Neural cell (in vitro differentiated cells): ENCODE results near the gene TRPM5. TPM values are rescaled to one million over a fixed set of nuclear protein-coding genes. Genes with fewer than 3 reads are reported as not detected.

ENCODE experiments used
- H2AFZ ChIP-seq: fragments of 200-600, 300-800 bp; sonication (generic), shearing (Covaris generic); 2 replicates; pipeline ENCODE4 v1.6.0; 2014; ENCODE audit warnings: low read depth, mild to moderate bottlenecking, antibody characterized with exemption, low read length, moderate library complexity
- H3F3A ChIP-seq: fragments of 200-600 bp; shearing (Covaris generic); 2 replicates; pipeline ENCODE4 v1.6.1; 2016; ENCODE audit warnings: mild to moderate bottlenecking, moderate library complexity, mixed read lengths, antibody characterized with exemption, low read length; ENCODE audit not compliant: insufficient read depth, poor library complexity, severe bottlenecking
- H3K27ac ChIP-seq: fragments of 200-600, 300-800 bp; sonication (generic), shearing (Covaris generic); 2 replicates; pipeline ENCODE4 v1.5.1; 2014; ENCODE audit warnings: mild to moderate bottlenecking, low read length, moderate library complexity
- H3K27me3 ChIP-seq: fragments of 300-800, 200-600 bp; sonication (generic), shearing (Covaris generic); 2 replicates; pipeline ENCODE4 v1.6.0; 2014; ENCODE audit warnings: mild to moderate bottlenecking, low read depth, low read length, moderate library complexity; ENCODE audit not compliant: insufficient read depth
- H3K36me3 ChIP-seq: fragments of 300-800, 200-600 bp; sonication (generic), shearing (Covaris generic); 2 replicates; pipeline ENCODE4 v1.5.1; 2014; ENCODE audit warnings: mild to moderate bottlenecking, antibody characterized with exemption, low read length, moderate library complexity; ENCODE audit not compliant: insufficient read depth
- H3K4me2 ChIP-seq: fragments of 300-800, 200-600 bp; sonication (generic), shearing (Covaris generic); 2 replicates; pipeline ENCODE4 v1.6.0; 2014; ENCODE audit warnings: mild to moderate bottlenecking, low read length
- H3K4me3 ChIP-seq: fragments of 300-800, 200-600 bp; sonication (generic), shearing (Covaris generic); 2 replicates; pipeline ENCODE4 v1.5.1; 2014; ENCODE audit warnings: mild to moderate bottlenecking, low read length, moderate library complexity
- H3K79me2 ChIP-seq: fragments of 200-600 bp; shearing (Covaris generic); replicated peaks from 2 replicates; pipeline ENCODE4 v1.6.0; 2014; ENCODE audit warnings: mild to moderate bottlenecking, low read length, moderate library complexity; ENCODE audit not compliant: insufficient read depth
- H3K9ac ChIP-seq: fragments of 300-800, 200-600 bp; sonication (generic), shearing (Covaris generic); 2 replicates; pipeline ENCODE4 v1.6.1; 2016; ENCODE audit warnings: mild to moderate bottlenecking, low read length, mixed read lengths
- H3K9me2 ChIP-seq: fragments of 200-600 bp; shearing (Covaris generic); 2 replicates; pipeline ENCODE4 v1.6.1; 2016; ENCODE audit warnings: mild to moderate bottlenecking, low read length, mixed read lengths; ENCODE audit not compliant: insufficient read depth
- H3K9me3 ChIP-seq: fragments of 200-600, 300-800 bp; sonication (generic), shearing (Covaris generic); 2 replicates; pipeline ENCODE4 v1.6.1; 2016; ENCODE audit warnings: mild to moderate bottlenecking, mixed run types, low read length, moderate library complexity, mixed read lengths
- H4K20me1 ChIP-seq: fragments of 200-600 bp; shearing (Covaris generic); 2 replicates; pipeline ENCODE4 v1.6.1; 2016; ENCODE audit warnings: mild to moderate bottlenecking, mixed run types; ENCODE audit not compliant: insufficient read depth
- EP300 ChIP-seq: fragments of 450-650 bp; conservative IDR thresholded peaks from 2 replicates; pipeline ENCODE4 v1.6.1; 2014; ENCODE audit warnings: antibody characterized with exemption, mild to moderate bottlenecking, moderate library complexity; ENCODE audit not compliant: poor library complexity, severe bottlenecking
- EZH2 ChIP-seq: fragments of 200-600, 300-800 bp; shearing (Covaris generic), sonication (generic); IDR thresholded peaks from 2 replicates; pipeline ENCODE4 v1.6.1; 2014; ENCODE audit warnings: antibody characterized with exemption, low read length, borderline replicate concordance, mild to moderate bottlenecking; ENCODE audit not compliant: insufficient read depth, poor library complexity, severe bottlenecking
- MXI1 ChIP-seq: fragments of 450-650 bp; conservative IDR thresholded peaks from 2 replicates; pipeline ENCODE4 v1.6.1; 2014; ENCODE audit warnings: antibody characterized with exemption, mild to moderate bottlenecking; ENCODE audit not compliant: poor library complexity, severe bottlenecking
- POLR2AphosphoS5 ChIP-seq: IDR thresholded peaks from 2 replicates; pipeline ENCODE4 v1.6.1; 2012
- RAD21 ChIP-seq: fragments of 450-650 bp; conservative IDR thresholded peaks from 2 replicates; pipeline ENCODE4 v1.6.1; 2014; ENCODE audit warnings: antibody characterized with exemption, mild to moderate bottlenecking, moderate library complexity
- SMC3 ChIP-seq: fragments of 450-650 bp; conservative IDR thresholded peaks from 2 replicates; pipeline ENCODE4 v1.6.1; 2014; ENCODE audit warnings: antibody characterized with exemption, mild to moderate bottlenecking, moderate library complexity; ENCODE audit not compliant: poor library complexity
- TAF1 ChIP-seq: IDR thresholded peaks from 2 replicates; pipeline ENCODE4 v1.6.1; 2012; ENCODE audit warnings: low read depth
- polyA plus RNA-seq: library from polyadenylated mRNA; depleted of rRNA; stranded (reverse); fragments of >200 nt; gene quantifications from 2 replicates; pipeline ENCODE4 v1.2.3, GENCODE V29; 2014
- TF ChIP-seq, protein P1 (sequence below): IDR thresholded peaks from 2 replicates; pipeline ENCODE4 v1.6.1; 2012; ENCODE audit warnings: borderline replicate concordance
- TF ChIP-seq, protein P2 (sequence below): fragments of 450-650 bp; IDR thresholded peaks from 2 replicates; pipeline ENCODE4 v1.5.1; 2014; ENCODE audit warnings: antibody characterized with exemption, mild to moderate bottlenecking, moderate library complexity; ENCODE audit not compliant: poor library complexity, severe bottlenecking

TRPM5 gene
- polyA plus RNA-seq, 1 donor from 2014 or later: not detected

DNA sequence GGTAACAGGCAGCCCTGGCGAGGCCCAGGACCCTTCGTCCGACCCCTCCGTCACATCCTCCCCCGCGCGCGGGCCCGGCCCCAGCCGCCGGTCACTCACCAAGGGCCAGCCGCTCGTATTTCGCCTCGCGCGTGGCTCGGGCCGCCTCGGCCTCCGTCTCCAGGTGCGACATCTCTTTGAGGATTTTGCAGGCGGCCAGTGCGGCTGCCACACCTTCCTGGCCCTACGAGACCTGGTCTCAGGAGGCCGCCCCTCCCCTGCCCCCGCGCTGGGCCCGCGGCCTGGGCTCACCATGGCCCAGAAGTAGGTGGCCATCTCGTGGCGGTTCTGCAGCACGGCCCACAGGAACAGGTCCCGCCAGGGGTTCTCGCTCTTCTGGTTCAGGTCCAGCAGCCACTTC, 29.7 kb downstream of the TRPM5 start:
- H3K79me2 ChIP-seq: no peaks in the 10 kb centered on the region
- no peak overlapping the region for H3K4me3 ChIP-seq
- no peak overlapping the region for H3K27ac ChIP-seq
- TF ChIP-seq EZH2 (no peak), TAF1 (no peak), EP300 (no peak), RAD21 (no peak), SMC3 (no peak), POLR2AphosphoS5 (no peak), MXI1 (no peak)
- TF ChIP-seq, protein P1, sequence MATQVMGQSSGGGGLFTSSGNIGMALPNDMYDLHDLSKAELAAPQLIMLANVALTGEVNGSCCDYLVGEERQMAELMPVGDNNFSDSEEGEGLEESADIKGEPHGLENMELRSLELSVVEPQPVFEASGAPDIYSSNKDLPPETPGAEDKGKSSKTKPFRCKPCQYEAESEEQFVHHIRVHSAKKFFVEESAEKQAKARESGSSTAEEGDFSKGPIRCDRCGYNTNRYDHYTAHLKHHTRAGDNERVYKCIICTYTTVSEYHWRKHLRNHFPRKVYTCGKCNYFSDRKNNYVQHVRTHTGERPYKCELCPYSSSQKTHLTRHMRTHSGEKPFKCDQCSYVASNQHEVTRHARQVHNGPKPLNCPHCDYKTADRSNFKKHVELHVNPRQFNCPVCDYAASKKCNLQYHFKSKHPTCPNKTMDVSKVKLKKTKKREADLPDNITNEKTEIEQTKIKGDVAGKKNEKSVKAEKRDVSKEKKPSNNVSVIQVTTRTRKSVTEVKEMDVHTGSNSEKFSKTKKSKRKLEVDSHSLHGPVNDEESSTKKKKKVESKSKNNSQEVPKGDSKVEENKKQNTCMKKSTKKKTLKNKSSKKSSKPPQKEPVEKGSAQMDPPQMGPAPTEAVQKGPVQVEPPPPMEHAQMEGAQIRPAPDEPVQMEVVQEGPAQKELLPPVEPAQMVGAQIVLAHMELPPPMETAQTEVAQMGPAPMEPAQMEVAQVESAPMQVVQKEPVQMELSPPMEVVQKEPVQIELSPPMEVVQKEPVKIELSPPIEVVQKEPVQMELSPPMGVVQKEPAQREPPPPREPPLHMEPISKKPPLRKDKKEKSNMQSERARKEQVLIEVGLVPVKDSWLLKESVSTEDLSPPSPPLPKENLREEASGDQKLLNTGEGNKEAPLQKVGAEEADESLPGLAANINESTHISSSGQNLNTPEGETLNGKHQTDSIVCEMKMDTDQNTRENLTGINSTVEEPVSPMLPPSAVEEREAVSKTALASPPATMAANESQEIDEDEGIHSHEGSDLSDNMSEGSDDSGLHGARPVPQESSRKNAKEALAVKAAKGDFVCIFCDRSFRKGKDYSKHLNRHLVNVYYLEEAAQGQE: no peak
- TF ChIP-seq, protein P2, sequence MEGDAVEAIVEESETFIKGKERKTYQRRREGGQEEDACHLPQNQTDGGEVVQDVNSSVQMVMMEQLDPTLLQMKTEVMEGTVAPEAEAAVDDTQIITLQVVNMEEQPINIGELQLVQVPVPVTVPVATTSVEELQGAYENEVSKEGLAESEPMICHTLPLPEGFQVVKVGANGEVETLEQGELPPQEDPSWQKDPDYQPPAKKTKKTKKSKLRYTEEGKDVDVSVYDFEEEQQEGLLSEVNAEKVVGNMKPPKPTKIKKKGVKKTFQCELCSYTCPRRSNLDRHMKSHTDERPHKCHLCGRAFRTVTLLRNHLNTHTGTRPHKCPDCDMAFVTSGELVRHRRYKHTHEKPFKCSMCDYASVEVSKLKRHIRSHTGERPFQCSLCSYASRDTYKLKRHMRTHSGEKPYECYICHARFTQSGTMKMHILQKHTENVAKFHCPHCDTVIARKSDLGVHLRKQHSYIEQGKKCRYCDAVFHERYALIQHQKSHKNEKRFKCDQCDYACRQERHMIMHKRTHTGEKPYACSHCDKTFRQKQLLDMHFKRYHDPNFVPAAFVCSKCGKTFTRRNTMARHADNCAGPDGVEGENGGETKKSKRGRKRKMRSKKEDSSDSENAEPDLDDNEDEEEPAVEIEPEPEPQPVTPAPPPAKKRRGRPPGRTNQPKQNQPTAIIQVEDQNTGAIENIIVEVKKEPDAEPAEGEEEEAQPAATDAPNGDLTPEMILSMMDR: no peak
- no peaks in the 10 kb centered on the region for H3K9me2 ChIP-seq
- H2AFZ ChIP-seq: no peak overlapping the region
- H3K9me3 ChIP-seq: no peaks in the 10 kb centered on the region
- H3K27me3 ChIP-seq: no peaks in the 10 kb centered on the region
- H3F3A ChIP-seq: no peaks in the 10 kb centered on the region
- H4K20me1 ChIP-seq: no peaks in the 10 kb centered on the region
- no peak overlapping the region for H3K9ac ChIP-seq
- H3K36me3 ChIP-seq: no peaks in the 10 kb centered on the region
- H3K4me2 ChIP-seq: no peak overlapping the region

DNA sequence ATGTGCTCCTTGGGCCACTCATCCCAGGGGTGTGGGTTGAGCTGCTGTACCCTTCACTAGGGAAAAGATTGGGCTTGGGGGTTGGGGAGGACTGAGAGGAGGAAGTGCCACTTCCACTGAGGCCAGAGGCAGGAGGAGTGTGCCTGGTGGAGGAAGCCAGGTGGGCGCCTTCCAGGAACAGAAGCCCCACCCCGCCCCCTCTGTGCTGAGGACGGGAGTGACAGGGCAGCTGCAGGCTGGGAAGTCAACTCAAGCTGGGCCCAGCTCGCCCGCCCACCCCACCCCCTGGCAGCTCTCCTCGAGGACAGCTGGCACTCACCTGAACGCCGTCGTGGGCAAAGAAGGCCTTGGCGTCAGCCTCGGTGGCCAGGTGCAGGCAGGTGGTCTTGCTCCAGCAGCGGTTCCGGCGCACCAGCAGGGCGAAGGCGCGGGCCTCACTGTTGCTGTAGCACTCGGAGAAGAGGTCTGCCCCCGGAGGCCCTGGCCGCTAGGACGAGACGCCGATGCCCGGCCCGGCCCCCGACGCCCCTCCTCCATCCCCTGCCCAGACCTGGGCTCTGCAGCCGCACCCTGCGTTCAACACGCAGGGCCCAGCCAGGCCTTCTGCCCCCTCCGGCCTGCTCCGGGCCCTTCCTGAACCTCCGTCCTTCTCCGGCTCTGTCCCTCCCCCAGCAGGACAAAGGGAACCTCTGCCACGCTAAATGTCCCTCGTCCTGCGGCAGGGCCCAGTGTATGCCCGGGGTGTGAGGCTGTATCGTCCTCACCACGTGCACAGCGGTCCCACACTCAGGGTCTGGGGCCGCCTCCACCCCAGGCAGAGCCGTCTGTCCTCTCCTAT, 30.4 kb downstream of the TRPM5 start:
- H3K27me3 ChIP-seq: no peaks in the 10 kb centered on the region
- TF ChIP-seq, protein P1: no peak
- no peak for TF ChIP-seq POLR2AphosphoS5
- TF ChIP-seq, protein P2: no peak
- TF ChIP-seq TAF1: no peak
- TF ChIP-seq MXI1: no peak
- TF ChIP-seq SMC3: no peak
- TF ChIP-seq EZH2: no peak
- H3F3A ChIP-seq: no peaks in the 10 kb centered on the region
- no peaks in the 10 kb centered on the region for H3K79me2 ChIP-seq
- H2AFZ ChIP-seq: no peak overlapping the region
- no peak overlapping the region for H3K27ac ChIP-seq
- H3K4me2 ChIP-seq: no peak overlapping the region
- H3K9me3 ChIP-seq: no peaks in the 10 kb centered on the region
- no peaks in the 10 kb centered on the region for H3K36me3 ChIP-seq
- no peaks in the 10 kb centered on the region for H3K9me2 ChIP-seq
- H3K4me3 ChIP-seq: no peak overlapping the region
- no peak overlapping the region for H3K9ac ChIP-seq
- H4K20me1 ChIP-seq: no peaks in the 10 kb centered on the region
